IMR-90 (cell line): ENCODE measurements around the gene RNPC3. TPM values are rescaled to one million over a fixed set of nuclear protein-coding genes. Genes with fewer than 3 reads are reported as not detected.
A peak's percentile ranks its signal among the peaks of the same experiment; 100 is the strongest.

Source experiments
- ATAC-seq: fragments of 200-7000 bp; cut with Tn5 transposase; 2 replicates; pipeline ENCODE4 v1.9.1; 2020; ENCODE audit warnings: low read depth, mild to moderate bottlenecking, moderate library complexity
- BruUV-seq: library from RNA; stranded (reverse); fragments of 400-500 nt; replicated peaks from 2 replicates; lab custom pipeline; 2021; lab: Mats Ljungman, UMichigan
- CTCF ChIA-PET: fragments of 300-600 bp; formaldehyde crosslinking; extraction: SDS; loops from one replicate; lab custom pipeline; 2021; ENCODE audit warnings: antibody characterized with exemption; lab: Yijun Ruan, JAX
- POLR2A ChIA-PET: fragments of 300-600 bp; sonication (Branson Sonifier 250); formaldehyde crosslinking; loops from one replicate; lab custom pipeline; 2022; ENCODE audit warnings: antibody characterized with exemption; ENCODE audit not compliant: unreplicated experiment; lab: Charles Lee
- DNase-seq: peaks from one replicate; pipeline ENCODE4 v3.0.0; 2013
- H2AFZ ChIP-seq: replicated peaks from 2 replicates; pipeline ENCODE3; 2013; ENCODE audit warnings: low read length, mild to moderate bottlenecking; ENCODE audit not compliant: poor library complexity
- H2AK5ac ChIP-seq: 2 replicates; pipeline ENCODE4 v1.6.1; 2013; ENCODE audit warnings: low read depth, low read length, inconsistent platforms
- H2AK9ac ChIP-seq: replicated peaks from 2 replicates; pipeline ENCODE3; 2013; ENCODE audit warnings: mild to moderate bottlenecking, low read depth, low read length, moderate library complexity; ENCODE audit not compliant: poor library complexity
- H2BK120ac ChIP-seq: 2 replicates; pipeline ENCODE4 v1.6.1; 2013; ENCODE audit warnings: low read depth, low read length, inconsistent platforms
- H2BK15ac ChIP-seq: 3 replicates; pipeline ENCODE4 v1.6.1; 2013; ENCODE audit warnings: low read depth, low read length, inconsistent platforms
- H2BK20ac ChIP-seq: 2 replicates; pipeline ENCODE4 v1.6.1; 2013; ENCODE audit warnings: low read depth, mild to moderate bottlenecking, inconsistent platforms, low read length, moderate library complexity
- H2BK5ac ChIP-seq: 2 replicates; pipeline ENCODE4 v1.6.1; 2013; ENCODE audit warnings: mild to moderate bottlenecking, low read depth, low read length, inconsistent platforms; ENCODE audit not compliant: poor library complexity, severe bottlenecking
- H3K14ac ChIP-seq: replicated peaks from 2 replicates; pipeline ENCODE4 v1.6.1; 2013; ENCODE audit warnings: low read depth, low read length, inconsistent platforms
- H3K18ac ChIP-seq: 2 replicates; pipeline ENCODE4 v1.6.1; 2013; ENCODE audit warnings: low read depth, low read length, control low read depth
- H3K23ac ChIP-seq: 2 replicates; pipeline ENCODE4 v1.6.1; 2013; ENCODE audit warnings: low read depth, low read length, inconsistent platforms
- H3K27ac ChIP-seq: 2 replicates; pipeline ENCODE4 v1.5.1; 2013; ENCODE audit warnings: mild to moderate bottlenecking, control low read depth, low read length; ENCODE audit not compliant: insufficient read depth
- H3K27me3 ChIP-seq: 2 replicates; pipeline ENCODE4 v1.6.1; 2013; ENCODE audit warnings: low read length; ENCODE audit not compliant: control insufficient read depth, insufficient read depth
- H3K36me3 ChIP-seq: 2 replicates; pipeline ENCODE4 v1.6.1; 2013; ENCODE audit warnings: low read length, mixed read lengths; ENCODE audit not compliant: control insufficient read depth, insufficient read depth
- H3K4ac ChIP-seq: 2 replicates; pipeline ENCODE4 v1.6.1; 2013; ENCODE audit warnings: low read depth, low read length, inconsistent platforms
- H3K4me1 ChIP-seq: 2 replicates; pipeline ENCODE4 v1.6.1; 2013; ENCODE audit warnings: low read length, mixed read lengths; ENCODE audit not compliant: control insufficient read depth, insufficient read depth
- H3K4me2 ChIP-seq: 2 replicates; pipeline ENCODE4 v1.6.1; 2013; ENCODE audit warnings: low read depth, mild to moderate bottlenecking, control low read depth, low read length, moderate library complexity
- H3K4me3 ChIP-seq: 2 replicates; pipeline ENCODE4 v1.5.1; 2013; ENCODE audit warnings: low read depth, mild to moderate bottlenecking, control low read depth, low read length, moderate library complexity; ENCODE audit not compliant: insufficient read depth
- H3K56ac ChIP-seq: 2 replicates; pipeline ENCODE4 v1.6.1; 2013; ENCODE audit warnings: low read length, inconsistent platforms; ENCODE audit not compliant: insufficient read depth; ENCODE audit errors: extremely low read depth
- H3K79me1 ChIP-seq, 2 experiments: 2 replicates each; pipeline ENCODE4 v1.6.1; 2013; ENCODE audit warnings: low read length in 2 of 2, inconsistent platforms in 1 of 2, low read depth in 1 of 2
- H3K9ac ChIP-seq: 2 replicates; pipeline ENCODE4 v1.6.1; 2013; ENCODE audit warnings: low read depth, low read length, control low read depth
- H3K9me1 ChIP-seq: 2 replicates; pipeline ENCODE4 v1.6.1; 2013; ENCODE audit warnings: low read length, inconsistent platforms; ENCODE audit not compliant: insufficient read depth
- H3K9me3 ChIP-seq: 2 replicates; pipeline ENCODE4 v1.6.1; 2013; ENCODE audit warnings: low read length; ENCODE audit not compliant: control insufficient read depth, insufficient read depth
- H4K20me1 ChIP-seq: 2 replicates; pipeline ENCODE4 v1.6.1; 2013; ENCODE audit warnings: low read length, inconsistent platforms; ENCODE audit not compliant: insufficient read depth
- H4K5ac ChIP-seq: 2 replicates; pipeline ENCODE4 v1.6.1; 2013; ENCODE audit warnings: mild to moderate bottlenecking, low read depth, low read length, control low read depth
- H4K8ac ChIP-seq, 2 experiments: 2 replicates each; pipeline ENCODE4 v1.6.1; 2013; ENCODE audit warnings: low read depth in 2 of 2, low read length in 2 of 2, control low read depth in 1 of 2, inconsistent platforms in 1 of 2
- H4K91ac ChIP-seq: 2 replicates; pipeline ENCODE4 v1.6.1; 2013; ENCODE audit warnings: low read depth, low read length, inconsistent platforms; ENCODE audit not compliant: insufficient read depth
- BHLHE40 ChIP-seq: fragments of 150-350 bp; IDR thresholded peaks from 2 replicates; pipeline ENCODE4 v1.6.1; 2016; ENCODE audit warnings: mild to moderate bottlenecking, low read depth, low read length
- MAZ ChIP-seq: IDR thresholded peaks from 2 replicates; pipeline ENCODE4 v1.6.1; 2012; ENCODE audit warnings: low read depth, mild to moderate bottlenecking, low read length, improper control_type of control experiment, moderate library complexity, borderline replicate concordance
- WGBS, 2 experiments: methylation state at CpG; one replicate each; pipeline versions ENCODE4 v1.1.5 to v1.1.7; 2013; ENCODE audit warnings: missing lambda C conversion rate in 2 of 2; ENCODE audit not compliant: insufficient read length in 1 of 2; ENCODE audit errors: extremely low coverage in 2 of 2; 5-methylcytosine and 5-hydroxymethylcytosine counted together
- dilution Hi-C: fragments of 300-500 bp; cut with HindIII; formaldehyde crosslinking; loops from one replicate; pipeline ENCODE4 v1.14.3; 2018; ENCODE audit warnings: low sequenced_read_pairs; ENCODE audit not compliant: unreplicated experiment
- in situ Hi-C: fragments of 300-500 bp; cut with MboI; formaldehyde crosslinking; loops from 3 replicates; pipeline ENCODE4 v1.14.3; 2019; ENCODE audit warnings: low sequenced_read_pairs, inconsistent platforms, mixed read lengths
- intact Hi-C: fragments of 100-400 bp; cut with micrococcal nuclease; formaldehyde crosslinking; loops from 2 replicates; pipeline ENCODE4 v1.10.0; 2022
- polyA plus RNA-seq, 3 experiments: library from polyadenylated mRNA; depleted of rRNA; stranded (reverse); fragments of >200 nt; gene quantifications; 2 replicates each; pipeline ENCODE4 v1.2.3, GENCODE V29; 2012; ENCODE audit warnings: low replicate concordance in 1 of 3
- total RNA-seq: library from RNA; depleted of rRNA; stranded (reverse); fragments of >200 nt; gene quantifications from 2 replicates; pipeline ENCODE4 v1.2.3, GENCODE V29; 2012
- TF ChIP-seq, protein P1 (sequence below): conservative IDR thresholded peaks from 2 replicates; pipeline ENCODE4 v1.5.1; 2012; ENCODE audit warnings: mild to moderate bottlenecking, low read depth, low read length, improper control_type of control experiment

Gene RNPC3
- total and polyA plus RNA-seq, 2 of the 4 experiments (the other 2 are of a cell fraction), result 3.8 to 9.9 TPM

DNA sequence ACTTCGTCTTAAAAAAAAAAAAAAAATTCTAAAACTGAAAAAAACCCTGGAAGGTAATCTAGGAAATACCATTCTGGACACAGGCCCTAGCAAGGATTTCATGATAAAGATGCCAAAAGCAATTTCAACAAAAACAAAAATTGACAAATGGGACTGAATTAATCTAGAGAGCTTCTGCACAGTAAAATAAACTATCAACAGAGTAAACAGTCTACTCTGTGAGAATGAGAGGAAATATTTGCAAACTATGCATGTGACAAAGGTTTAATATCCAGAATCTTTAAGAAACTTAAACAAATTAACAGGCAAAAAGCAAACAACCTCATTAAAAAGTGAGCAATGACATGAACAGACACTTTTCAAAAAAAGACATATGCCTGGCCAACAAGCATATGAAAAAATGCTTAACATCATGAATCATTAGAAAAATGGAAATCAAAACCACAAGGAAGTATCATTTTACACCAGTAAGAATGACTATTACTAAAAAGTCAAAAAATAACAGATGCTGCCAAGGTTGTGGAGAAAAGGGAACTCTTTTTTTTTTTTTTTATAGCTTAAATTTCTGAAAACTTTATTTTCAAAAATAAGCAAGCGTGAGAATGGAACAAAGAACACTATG is 29.4 kb upstream of the RNPC3 start:
- Histone ChIP-seq H3K36me3 (no peaks in the 10 kb centered on the region), H2AK9ac (no peak overlapping the region), H3K56ac (no peak overlapping the region), H4K91ac (no peak overlapping the region), H2BK15ac (no peak overlapping the region), H3K27me3 (no peaks in the 10 kb centered on the region), H3K79me1 (no peaks in the 10 kb centered on the region), H3K4me1 (no peaks in the 10 kb centered on the region), H3K9me1 (no peaks in the 10 kb centered on the region), H2BK120ac (no peak overlapping the region), H3K23ac (no peak overlapping the region), H3K4ac (no peak overlapping the region), H3K4me2 (no peak overlapping the region), H2AFZ (no peak overlapping the region), H2BK5ac (no peak overlapping the region), H4K8ac (no peak overlapping the region), H3K14ac (no peak overlapping the region), H2BK20ac (no peak overlapping the region), H3K27ac (no peak overlapping the region), H4K20me1 (no peaks in the 10 kb centered on the region), H2AK5ac (no peak overlapping the region), H3K18ac (no peak overlapping the region), H3K9ac (no peak overlapping the region), H3K4me3 (no peak overlapping the region), H3K9me3 (no peaks in the 10 kb centered on the region), H4K5ac (no peak overlapping the region)
- no TSS peak for BruUV-seq
- ATAC-seq, result peak; percentile 24; the same call in 1 of the 2 replicates
- in situ Hi-C loops (no loop called here), intact Hi-C loops (no loop called here), dilution Hi-C loops (no loop called here)
- CTCF ChIA-PET, result interaction anchor here (1.1 kb wide), 1 partner anchor 30 kb away, joined by 3 read pairs; the partner anchor contains the start of gene RNPC3
- DNase-seq, result peak; percentile 62
- POLR2A ChIA-PET, result interaction anchor here (0.5 kb wide), 1 partner anchor 549 kb away, joined by 4 read pairs; no protein-coding TSS in a partner anchor
- WGBS, 2 experiments, result no CpG with 5 or more reads among the region's 2 CpGs
- TF ChIP-seq, protein P1, sequence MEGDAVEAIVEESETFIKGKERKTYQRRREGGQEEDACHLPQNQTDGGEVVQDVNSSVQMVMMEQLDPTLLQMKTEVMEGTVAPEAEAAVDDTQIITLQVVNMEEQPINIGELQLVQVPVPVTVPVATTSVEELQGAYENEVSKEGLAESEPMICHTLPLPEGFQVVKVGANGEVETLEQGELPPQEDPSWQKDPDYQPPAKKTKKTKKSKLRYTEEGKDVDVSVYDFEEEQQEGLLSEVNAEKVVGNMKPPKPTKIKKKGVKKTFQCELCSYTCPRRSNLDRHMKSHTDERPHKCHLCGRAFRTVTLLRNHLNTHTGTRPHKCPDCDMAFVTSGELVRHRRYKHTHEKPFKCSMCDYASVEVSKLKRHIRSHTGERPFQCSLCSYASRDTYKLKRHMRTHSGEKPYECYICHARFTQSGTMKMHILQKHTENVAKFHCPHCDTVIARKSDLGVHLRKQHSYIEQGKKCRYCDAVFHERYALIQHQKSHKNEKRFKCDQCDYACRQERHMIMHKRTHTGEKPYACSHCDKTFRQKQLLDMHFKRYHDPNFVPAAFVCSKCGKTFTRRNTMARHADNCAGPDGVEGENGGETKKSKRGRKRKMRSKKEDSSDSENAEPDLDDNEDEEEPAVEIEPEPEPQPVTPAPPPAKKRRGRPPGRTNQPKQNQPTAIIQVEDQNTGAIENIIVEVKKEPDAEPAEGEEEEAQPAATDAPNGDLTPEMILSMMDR, result no peak
- TF ChIP-seq MAZ, result no peak
- no peak for TF ChIP-seq BHLHE40
